ENCODE data around the gene CFAP70.
"Not testable (repeated sequence)": the region's sequence is repeated elsewhere in the genome, so short reads cannot be mapped to it uniquely, and the experiment has no call there.

Gene CFAP70

GRCh38 chr10:73358331-73359279 is at the start of gene CFAP70:
CFAP70 (minus strand) TSS chr10:73358864; CDS start chr10:73354796, 4,068 bp downstream.
- peak; percentile 60 to 80 for DNase-seq (ENCODE audit: low read depth in 2 of 2, low spot score in 1 of 2)

GRCh38 chr10:73408061-73408460 is 49.4 kb upstream of the CFAP70 start:
- DNase-seq (ENCODE audit: low read depth in 2 of 2, low spot score in 1 of 2), result no peak

DNA sequence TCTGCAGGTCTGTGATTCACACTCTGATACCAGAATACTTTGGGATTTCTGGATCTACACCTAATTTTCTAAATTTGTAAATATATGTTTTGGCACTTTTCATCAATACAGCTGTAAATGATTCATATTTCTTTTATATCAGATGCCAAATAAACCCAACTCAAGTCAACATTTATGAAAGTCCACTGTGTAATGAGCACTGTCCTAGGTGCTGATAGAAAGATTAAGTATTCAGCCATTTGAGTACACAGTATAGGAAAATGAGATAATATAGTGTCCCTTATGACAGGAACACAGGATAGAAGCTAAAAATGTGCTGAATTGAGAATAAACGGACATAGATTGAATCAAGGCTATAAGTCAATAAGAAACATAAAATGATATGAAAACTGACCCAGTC is 48.8 kb upstream of the CFAP70 start:
- no peak for DNase-seq (ENCODE audit: low read depth in 2 of 2, low spot score in 1 of 2)

GRCh38 chr10:73406846-73407245 is 48.2 kb upstream of the CFAP70 start:
- no peak for DNase-seq (ENCODE audit: low read depth in 2 of 2, low spot score in 1 of 2)

DNA sequence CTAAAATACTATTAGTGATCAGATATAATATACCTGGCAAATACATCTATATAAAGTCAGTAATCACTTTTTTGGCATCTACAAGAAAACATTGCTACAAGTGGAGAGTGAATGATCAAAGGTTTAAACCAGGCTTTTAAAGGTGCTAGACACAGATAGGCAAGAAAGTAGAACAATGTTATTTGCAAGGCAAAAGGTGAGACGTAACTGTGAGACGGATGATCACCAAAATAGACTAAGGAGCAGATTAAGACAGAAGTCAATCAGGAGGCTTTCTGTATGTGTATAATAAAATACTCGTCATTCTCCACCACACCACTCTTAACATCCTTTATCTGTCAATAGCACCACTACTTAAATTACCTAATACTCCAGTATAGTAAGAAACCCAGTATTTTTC is 46.9 kb upstream of the CFAP70 start:
- no peak for DNase-seq (ENCODE audit: low read depth in 2 of 2, low spot score in 1 of 2)

DNA sequence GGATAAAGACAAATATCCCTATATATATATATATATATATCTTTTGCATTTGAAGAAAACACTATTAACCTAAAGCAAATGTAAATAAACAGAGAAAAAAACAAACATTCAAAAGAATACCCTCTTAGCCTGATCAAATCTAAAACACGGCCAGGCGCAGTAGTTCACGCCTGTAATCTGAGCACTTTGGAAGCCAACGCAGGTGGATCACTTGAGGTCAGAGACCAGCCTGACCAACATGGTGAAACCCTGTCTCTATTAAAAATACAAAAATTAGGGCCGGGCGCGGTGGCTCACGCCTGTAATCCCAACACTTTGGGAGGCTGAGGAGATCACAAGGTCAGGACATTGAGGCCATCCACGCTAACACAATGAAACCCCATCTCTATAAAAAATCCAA is 46.0 kb upstream of the CFAP70 start:
- no peak for DNase-seq (ENCODE audit: low read depth in 2 of 2, low spot score in 1 of 2)

GRCh38 chr10:73401636-73402035 is 43.0 kb upstream of the CFAP70 start:
- DNase-seq (ENCODE audit: low read depth in 2 of 2, low spot score in 1 of 2), result no peak

DNA sequence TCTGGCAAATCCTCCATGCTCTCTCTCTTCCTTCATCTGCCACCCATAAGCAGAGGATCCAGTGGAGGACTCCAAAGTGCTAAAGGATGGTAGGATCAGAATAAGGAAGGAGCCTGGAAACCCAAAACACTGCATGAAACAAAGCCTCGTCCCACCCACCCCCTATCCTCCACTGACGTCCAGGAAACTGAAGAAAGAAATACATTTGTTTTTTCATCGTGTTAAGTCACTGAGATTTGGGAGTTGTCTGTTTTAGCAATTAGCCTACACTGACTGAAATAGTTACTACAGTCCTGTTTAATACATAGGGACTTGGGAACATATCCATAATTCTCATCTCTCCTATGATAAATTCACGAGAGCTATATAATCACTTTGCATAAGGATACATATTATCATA is 40.4 kb upstream of the CFAP70 start:
- no peak for DNase-seq (ENCODE audit: low read depth in 2 of 2, low spot score in 1 of 2)

- no peak for DNase-seq (ENCODE audit: low read depth in 2 of 2, low spot score in 1 of 2)
These were observed 39.4 kb upstream of the CFAP70 start for GRCh38 chr10:73398024-73398423.

DNA sequence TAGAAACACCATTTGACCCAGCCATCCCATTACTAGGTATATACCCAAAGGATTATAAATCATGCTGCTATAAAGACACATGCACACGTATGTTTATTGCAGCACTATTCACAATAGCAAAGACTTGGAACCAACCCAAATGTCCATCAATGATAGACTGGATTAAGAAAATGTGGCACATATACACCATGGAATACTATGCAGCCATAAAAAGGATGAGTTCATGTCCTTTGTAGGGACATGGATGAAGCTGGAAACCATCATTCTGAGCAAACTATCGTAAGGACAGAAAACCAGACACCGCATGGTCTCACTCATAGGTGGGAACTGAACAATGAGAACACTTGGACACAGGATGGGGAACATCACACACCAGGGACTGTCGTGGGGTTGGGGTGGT is 35.7 kb upstream of the CFAP70 start:
- DNase-seq (ENCODE audit: low read depth in 2 of 2, low spot score in 1 of 2), result not testable (repeated sequence)

DNA sequence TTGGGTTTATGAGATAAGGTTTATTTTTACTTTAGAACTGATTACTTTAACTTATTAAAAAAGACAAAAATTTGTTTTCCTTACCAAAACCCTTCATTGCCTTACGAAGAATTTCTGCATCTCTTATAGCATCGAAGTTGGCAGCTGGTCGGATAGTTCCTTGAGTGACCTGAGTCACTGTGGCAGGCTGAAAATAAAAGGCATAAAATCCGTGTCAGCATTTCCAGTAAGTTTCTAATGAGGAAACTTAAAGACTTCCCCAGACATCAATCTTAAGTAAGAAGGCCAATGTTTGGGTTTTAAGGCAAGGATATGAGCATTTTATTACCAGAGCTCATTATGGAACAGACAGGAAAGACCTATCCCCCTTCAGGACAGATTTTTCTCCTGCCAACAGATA is 29.6 kb upstream of the CFAP70 start:
- no peak for DNase-seq (ENCODE audit: low read depth in 2 of 2, low spot score in 1 of 2)

- DNase-seq (ENCODE audit: low read depth in 2 of 2, low spot score in 1 of 2), result no peak
These were observed 27.9 kb upstream of the CFAP70 start for GRCh38 chr10:73386583-73386982.

DNA sequence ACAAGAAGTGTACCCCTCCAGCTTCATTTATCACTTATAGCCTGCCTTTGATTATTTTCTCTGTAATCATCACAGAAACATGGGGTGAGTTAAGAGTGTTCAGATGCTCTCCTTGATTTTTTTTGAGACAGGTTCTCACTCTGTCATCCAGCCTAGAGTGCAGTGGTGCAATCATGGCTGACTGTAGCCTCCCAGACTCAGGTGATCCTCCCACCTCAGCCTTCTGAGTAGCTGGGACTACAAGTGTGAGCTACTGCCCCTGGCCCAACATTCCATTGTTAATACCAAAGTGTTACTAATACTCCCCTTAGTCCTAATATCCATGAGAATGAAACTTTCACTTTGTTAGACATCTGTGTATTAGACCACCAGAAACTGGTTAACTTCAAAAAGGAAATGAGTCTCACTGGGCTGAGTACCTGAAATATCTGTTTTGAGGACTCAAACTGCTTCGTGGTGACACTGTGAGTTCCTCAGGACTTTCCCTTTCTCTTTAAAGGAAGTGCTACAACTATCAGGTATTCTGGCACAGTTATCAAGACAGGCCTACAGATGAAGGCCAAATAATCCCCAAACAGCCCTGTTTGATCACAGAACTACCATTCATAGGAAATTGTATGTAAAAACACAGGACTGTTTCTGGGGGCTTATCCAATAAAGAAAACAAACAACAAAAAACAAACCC is 20.5 kb upstream of the CFAP70 start:
- no peak for DNase-seq (ENCODE audit: low read depth in 2 of 2, low spot score in 1 of 2)

GRCh38 chr10:73376679-73377078 is 18.0 kb upstream of the CFAP70 start:
- DNase-seq (ENCODE audit: low read depth in 2 of 2, low spot score in 1 of 2), result no peak

DNA sequence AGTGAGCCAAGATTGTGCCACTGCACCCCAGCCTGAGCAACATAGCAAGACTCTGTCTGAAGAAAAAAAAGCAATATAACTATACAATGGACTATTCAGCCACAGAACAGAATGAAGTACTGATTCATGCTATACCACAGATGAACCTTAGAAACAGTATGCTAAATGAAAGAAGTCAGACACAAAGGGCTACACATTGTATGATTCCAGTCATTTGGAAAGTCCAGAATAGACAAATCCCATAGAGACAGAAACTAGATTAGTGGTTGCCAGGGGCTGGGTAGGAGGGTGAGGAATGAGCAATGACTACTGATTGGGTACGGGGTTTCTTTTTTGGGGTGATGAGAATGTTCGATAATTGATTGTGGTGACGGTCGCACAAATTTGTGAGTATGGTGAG is 9.6 kb upstream of the CFAP70 start:
- no peak for DNase-seq (ENCODE audit: low read depth in 2 of 2, low spot score in 1 of 2)

DNA sequence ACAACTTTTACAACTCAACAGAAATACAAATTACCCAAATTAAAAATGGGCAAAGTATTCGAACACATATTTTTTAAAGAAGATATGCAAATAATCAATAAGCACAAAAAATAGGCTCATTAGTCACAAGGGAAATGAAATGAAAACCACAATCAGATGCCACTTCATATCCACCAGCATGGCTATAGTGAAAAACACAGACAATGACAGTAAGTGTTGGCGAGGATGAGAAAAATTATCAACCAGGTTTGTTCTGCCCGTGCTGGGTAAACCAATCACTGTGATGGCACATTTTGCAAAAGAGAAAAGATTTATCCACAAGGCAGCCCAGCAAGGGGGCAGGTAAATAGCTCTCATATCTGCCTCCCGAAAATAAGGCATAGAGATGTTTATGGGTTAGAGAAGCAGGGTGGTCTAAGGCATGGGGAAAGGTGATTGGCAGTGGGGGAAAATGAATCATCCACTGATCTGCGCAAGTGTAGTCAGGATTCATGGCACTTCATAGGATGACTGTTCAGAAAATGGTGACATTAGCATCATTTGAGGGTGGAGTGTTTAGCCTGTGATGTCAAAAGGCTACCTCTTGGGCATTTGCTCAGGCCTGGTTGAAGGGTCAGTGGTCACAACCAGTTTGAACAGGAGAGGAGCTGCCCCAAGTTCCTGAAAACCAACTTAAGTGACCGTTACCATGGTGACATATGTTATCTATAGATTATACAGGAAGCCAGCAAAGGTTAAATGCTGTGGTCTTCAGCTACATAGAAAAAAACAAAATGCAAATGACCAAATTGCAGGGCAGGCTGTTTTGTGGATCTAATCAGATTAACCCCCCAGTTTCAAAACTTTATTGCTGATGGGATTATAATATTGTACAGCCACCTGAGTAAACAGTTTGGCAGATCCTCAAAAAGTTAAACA is 8.0 kb upstream of the CFAP70 start:
- no peak for DNase-seq (ENCODE audit: low read depth in 2 of 2, low spot score in 1 of 2)

DNA sequence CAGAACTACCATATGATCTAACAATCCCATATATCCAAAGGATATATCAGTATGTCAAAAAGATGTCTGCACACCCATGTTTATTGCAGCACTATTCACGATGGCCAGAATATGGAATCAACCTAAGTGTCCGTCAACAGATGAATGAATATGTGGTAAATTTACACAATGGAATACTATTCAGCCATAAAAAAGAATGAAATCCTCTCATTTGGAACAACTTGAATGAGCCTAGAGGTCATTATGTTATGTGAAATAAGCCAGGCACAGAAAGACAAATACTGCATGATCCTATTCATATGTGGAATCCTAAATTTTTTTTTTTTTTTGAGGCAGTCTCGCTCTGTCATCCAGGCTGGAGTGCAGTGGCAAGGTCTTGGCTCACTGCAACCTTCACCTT is 6.3 kb upstream of the CFAP70 start:
- no peak for DNase-seq (ENCODE audit: low read depth in 2 of 2, low spot score in 1 of 2)

DNA sequence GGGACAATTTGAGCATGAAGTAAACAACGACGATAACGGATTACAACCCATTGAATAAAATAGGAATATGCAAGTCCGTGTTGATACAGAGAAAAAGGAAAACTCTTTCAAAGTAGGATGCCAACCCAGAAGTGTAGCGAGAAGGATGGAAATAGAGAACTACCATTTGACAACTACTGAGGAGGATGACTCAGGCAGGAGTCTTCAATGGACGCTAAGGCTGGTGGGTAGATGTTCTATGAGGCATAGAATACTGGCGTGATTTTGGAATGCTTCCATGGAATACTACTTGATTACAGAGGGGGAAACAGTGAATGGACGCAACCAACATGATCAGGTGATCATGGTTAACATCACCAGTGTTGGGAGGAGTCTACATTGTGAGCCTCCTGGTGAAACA is 828 bp upstream of the CFAP70 start:
- no peak for DNase-seq (ENCODE audit: low read depth in 2 of 2, low spot score in 1 of 2)

DNA sequence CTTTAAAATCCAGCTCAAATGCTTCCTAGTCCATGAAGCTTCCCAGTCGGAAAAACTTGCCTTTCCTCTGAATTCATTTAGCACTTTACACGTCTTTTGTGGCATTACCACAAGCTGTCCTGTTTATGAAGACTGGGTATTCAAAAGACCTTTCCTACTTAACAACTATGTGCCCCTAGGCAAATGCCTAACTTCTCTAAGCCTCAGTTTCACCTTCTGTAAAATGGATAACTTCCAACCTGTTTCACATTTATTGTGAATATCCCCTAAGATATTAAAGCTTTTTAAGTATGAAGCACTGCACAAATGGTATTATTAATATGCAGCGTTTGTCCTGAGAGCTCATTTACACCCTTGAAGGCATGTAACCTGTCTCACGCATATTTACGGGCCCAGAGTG is 843 bp downstream of the CFAP70 start:
- no peak for DNase-seq (ENCODE audit: low read depth in 2 of 2, low spot score in 1 of 2)

GRCh38 chr10:73357166-73357565 is 1.5 kb downstream of the CFAP70 start:
- DNase-seq (ENCODE audit: low read depth in 2 of 2, low spot score in 1 of 2), result no peak

- no peak for DNase-seq (ENCODE audit: low read depth in 2 of 2, low spot score in 1 of 2)
These were observed 14.4 kb downstream of the CFAP70 start for GRCh38 chr10:73344269-73344668.

Data from stimulated activated CD8-positive, alpha-beta memory T cell treated with anti-CD3 and anti-CD28 coated beads, Interleukin-4, amount 100 ng/mL, for 1 hour (primary cell).